ENCODE results near the gene GTF2IRD2.
"Not testable (repeated sequence)": the region's sequence is repeated elsewhere in the genome, so short reads cannot be mapped to it uniquely, and the experiment has no call there.

DNA sequence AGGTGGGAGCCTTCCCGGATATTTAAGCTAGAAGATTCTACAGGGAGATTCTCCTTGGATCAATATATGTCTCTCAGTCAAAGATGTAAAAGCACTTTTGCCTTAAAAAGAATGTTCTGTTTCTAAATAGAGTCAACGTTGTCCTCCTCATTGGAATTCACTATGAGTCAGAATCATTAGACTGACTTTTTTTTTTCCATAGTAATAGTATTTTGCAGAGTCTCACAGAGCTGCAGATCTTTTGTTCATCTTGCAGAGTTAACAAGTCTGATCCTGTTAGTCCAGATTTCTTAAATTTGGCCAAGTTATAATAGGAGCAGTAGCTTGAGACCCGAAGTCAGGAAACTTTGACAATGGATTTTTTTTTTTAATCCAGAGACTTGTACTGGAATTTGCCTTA is 92.4 kb downstream of the GTF2IRD2 start:
- not testable (repeated sequence) for TF ChIP-seq SNAI2, GLIS3 (CRISPR knock-in tag; IDR thresholded peaks at IDR 0.05)
- TF ChIP-seq, protein P1, sequence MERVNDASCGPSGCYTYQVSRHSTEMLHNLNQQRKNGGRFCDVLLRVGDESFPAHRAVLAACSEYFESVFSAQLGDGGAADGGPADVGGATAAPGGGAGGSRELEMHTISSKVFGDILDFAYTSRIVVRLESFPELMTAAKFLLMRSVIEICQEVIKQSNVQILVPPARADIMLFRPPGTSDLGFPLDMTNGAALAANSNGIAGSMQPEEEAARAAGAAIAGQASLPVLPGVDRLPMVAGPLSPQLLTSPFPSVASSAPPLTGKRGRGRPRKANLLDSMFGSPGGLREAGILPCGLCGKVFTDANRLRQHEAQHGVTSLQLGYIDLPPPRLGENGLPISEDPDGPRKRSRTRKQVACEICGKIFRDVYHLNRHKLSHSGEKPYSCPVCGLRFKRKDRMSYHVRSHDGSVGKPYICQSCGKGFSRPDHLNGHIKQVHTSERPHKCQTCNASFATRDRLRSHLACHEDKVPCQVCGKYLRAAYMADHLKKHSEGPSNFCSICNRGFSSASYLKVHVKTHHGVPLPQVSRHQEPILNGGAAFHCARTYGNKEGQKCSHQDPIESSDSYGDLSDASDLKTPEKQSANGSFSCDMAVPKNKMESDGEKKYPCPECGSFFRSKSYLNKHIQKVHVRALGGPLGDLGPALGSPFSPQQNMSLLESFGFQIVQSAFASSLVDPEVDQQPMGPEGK (CRISPR knock-in tag; IDR thresholded peaks at IDR 0.05; ENCODE audit: borderline replicate concordance) = not testable (repeated sequence)

All from SK-N-SH treated with all-trans-retinoic acid at 6 μM for 48 hours (cell line).